GM19351 (cell line): ENCODE data around the gene LIMS1.
"Not testable (repeated sequence)": the region's sequence is repeated elsewhere in the genome, so short reads cannot be mapped to it uniquely, and the experiment has no call there.

ENCODE experiments used
- ATAC-seq: cut with Tn5 transposase; IDR thresholded peaks from one replicate; pipeline ENCODE4 v1.9.1; 2021; ENCODE audit warnings: mild to moderate bottlenecking, moderate library complexity; ENCODE audit not compliant: unreplicated experiment

LIMS1 gene

GRCh38 chr2:108533832-108534583 is at the start of gene LIMS1:
TSS of gene LIMS1 (plus strand) at chr2:108534470. CDS start at chr2:108534563, 93 bp downstream.
- ATAC-seq = peak; percentile 79

GRCh38 chr2:108485253-108485652 is 49.0 kb upstream of the LIMS1 start:
- no peak for ATAC-seq

GRCh38 chr2:108490506-108491122 is 43.7 kb upstream of the LIMS1 start:
- ATAC-seq = no peak

GRCh38 chr2:108491848-108492247 is 42.4 kb upstream of the LIMS1 start:
- ATAC-seq = no peak

GRCh38 chr2:108492364-108492763 is 41.9 kb upstream of the LIMS1 start:
- ATAC-seq = no peak

- ATAC-seq = not testable (repeated sequence)
These were observed 38.1 kb upstream of the LIMS1 start for GRCh38 chr2:108496167-108496566.

- ATAC-seq = not testable (repeated sequence)
These were observed 26.6 kb upstream of the LIMS1 start for GRCh38 chr2:108507620-108508019.

- not testable (repeated sequence) for ATAC-seq
These were observed 21.8 kb upstream of the LIMS1 start for GRCh38 chr2:108512431-108512830.

- not testable (repeated sequence) for ATAC-seq
These were observed 19.8 kb upstream of the LIMS1 start for GRCh38 chr2:108514478-108514877.

- not testable (repeated sequence) for ATAC-seq
These were observed 9.6 kb upstream of the LIMS1 start for GRCh38 chr2:108524688-108525087.

- not testable (repeated sequence) for ATAC-seq
These were observed 9.0 kb upstream of the LIMS1 start for GRCh38 chr2:108525258-108525657.

- ATAC-seq = no peak
These were observed 2.6 kb upstream of the LIMS1 start for GRCh38 chr2:108531674-108532055.

- peak; percentile 28 for ATAC-seq
These were observed 500 bp downstream of the LIMS1 start for GRCh38 chr2:108534584-108535356.

GRCh38 chr2:108535357-108535631 is 1.0 kb downstream of the LIMS1 start:
- no peak for ATAC-seq

- ATAC-seq = no peak
These were observed 2.0 kb downstream of the LIMS1 start for GRCh38 chr2:108536133-108536780.

GRCh38 chr2:108536911-108537310 is 2.6 kb downstream of the LIMS1 start:
- ATAC-seq = no peak

- no peak for ATAC-seq
These were observed 3.8 kb downstream of the LIMS1 start for GRCh38 chr2:108538000-108538625.

GRCh38 chr2:108541451-108541850 is 7.2 kb downstream of the LIMS1 start:
- ATAC-seq = no peak

GRCh38 chr2:108542071-108542470 is 7.8 kb downstream of the LIMS1 start:
- ATAC-seq = no peak

- no peak for ATAC-seq
These were observed 13.3 kb downstream of the LIMS1 start for GRCh38 chr2:108547606-108548005.
